ENCODE measurements around the gene KNCN.

The KNCN gene

GRCh38 chr1:46526691-46527291, 24.7 kb downstream of the KNCN start:
- in situ Hi-C loops (cut with HindIII; ENCODE audit: low sequenced_read_pairs): no loop called here

GRCh38 chr1:46526013-46526690, 25.3 kb downstream of the KNCN start:
- in situ Hi-C loops (cut with HindIII; ENCODE audit: low sequenced_read_pairs): no loop called here

- in situ Hi-C loops (cut with HindIII; ENCODE audit: low sequenced_read_pairs): no loop called here
Observed at GRCh38 chr1:46525253-46525983, 26.0 kb downstream of the KNCN start.

GRCh38 chr1:46524843-46525242, 26.6 kb downstream of the KNCN start:
- in situ Hi-C loops (cut with HindIII; ENCODE audit: low sequenced_read_pairs): loop anchor here (5.0 kb wide), 1 partner anchor 48 kb away; no protein-coding TSS in a partner anchor

- in situ Hi-C loops (cut with HindIII; ENCODE audit: low sequenced_read_pairs): loop anchor here (5.0 kb wide), 1 partner anchor 46 kb away; no protein-coding TSS in a partner anchor
Observed at GRCh38 chr1:46523496-46524353, 27.7 kb downstream of the KNCN start.

- in situ Hi-C loops (cut with HindIII; ENCODE audit: low sequenced_read_pairs): loop anchor here (5.0 kb wide), 1 partner anchor 46 kb away; no protein-coding TSS in a partner anchor
Observed at GRCh38 chr1:46522969-46523320, 28.5 kb downstream of the KNCN start.

- in situ Hi-C loops (cut with HindIII; ENCODE audit: low sequenced_read_pairs): loop anchor here (5.0 kb wide), 1 partner anchor 45 kb away; no protein-coding TSS in a partner anchor
Observed at GRCh38 chr1:46522184-46522968, 29.1 kb downstream of the KNCN start.

GRCh38 chr1:46521414-46521813, 30.0 kb downstream of the KNCN start:
- in situ Hi-C loops (cut with HindIII; ENCODE audit: low sequenced_read_pairs): loop anchor here (5.0 kb wide), 1 partner anchor 44 kb away; no protein-coding TSS in a partner anchor

- in situ Hi-C loops (cut with HindIII; ENCODE audit: low sequenced_read_pairs): loop anchor here (5.0 kb wide), 1 partner anchor 43 kb away; no protein-coding TSS in a partner anchor
Observed at GRCh38 chr1:46520063-46520911, 31.2 kb downstream of the KNCN start.

- in situ Hi-C loops (cut with HindIII; ENCODE audit: low sequenced_read_pairs): no loop called here
Observed at GRCh38 chr1:46519209-46519608, 32.2 kb downstream of the KNCN start.

GRCh38 chr1:46517932-46518498, 33.4 kb downstream of the KNCN start:
- in situ Hi-C loops (cut with HindIII; ENCODE audit: low sequenced_read_pairs): no loop called here

- in situ Hi-C loops (cut with HindIII; ENCODE audit: low sequenced_read_pairs): no loop called here
Observed at GRCh38 chr1:46517010-46517600, 34.3 kb downstream of the KNCN start.

- in situ Hi-C loops (cut with HindIII; ENCODE audit: low sequenced_read_pairs): no loop called here
Observed at GRCh38 chr1:46516200-46516950, 35.1 kb downstream of the KNCN start.

- in situ Hi-C loops (cut with HindIII; ENCODE audit: low sequenced_read_pairs): no loop called here
Observed at GRCh38 chr1:46515576-46515975, 35.9 kb downstream of the KNCN start.

- in situ Hi-C loops (cut with HindIII; ENCODE audit: low sequenced_read_pairs): no loop called here
Observed at GRCh38 chr1:46513536-46513935, 37.9 kb downstream of the KNCN start.

GRCh38 chr1:46512792-46513190, 38.7 kb downstream of the KNCN start:
- in situ Hi-C loops (cut with HindIII; ENCODE audit: low sequenced_read_pairs): no loop called here

- in situ Hi-C loops (cut with HindIII; ENCODE audit: low sequenced_read_pairs): no loop called here
Observed at GRCh38 chr1:46512135-46512791, 39.2 kb downstream of the KNCN start.

Data from endothelial cell of hepatic sinusoid (primary cell).